C4-2B (cell line): ENCODE results near the gene FBXL15.

Experiments
- CTCF ChIP-seq: fragments of 450-650 bp; conservative IDR thresholded peaks from 2 replicates; pipeline ENCODE4 v1.5.1; 2017; ENCODE audit warnings: mild to moderate bottlenecking
- ZFX ChIP-seq: fragments of 450-650 bp; IDR thresholded peaks from 2 replicates; pipeline ENCODE4 v1.6.1; 2017

GRCh38 chr10:102425444-102425843 lies 4.8 kb downstream of the FBXL15 start:
- TF ChIP-seq CTCF = no peak
- no peak for TF ChIP-seq ZFX
